Astrocyte (in vitro differentiated cells and primary cell): ENCODE data around the gene MED27. TPM values are rescaled to one million over a fixed set of nuclear protein-coding genes. Genes with fewer than 3 reads are reported as not detected.

ENCODE experiments used
- DNase-seq: peaks from one replicate; pipeline ENCODE4 v3.0.0-alpha.2; 2010; ENCODE audit warnings: low read depth
- FAIRE-seq: peaks from 2 replicates; lab custom pipeline; 2011; peaks lifted over from hg19 to GRCh38; lab: Jason Lieb, UNC
- H2AFZ ChIP-seq: 2 replicates; pipeline ENCODE4 v1.6.0; 2012; ENCODE audit warnings: low read depth, low read length, inconsistent platforms
- H3K27ac ChIP-seq: 2 replicates; pipeline ENCODE4 v1.5.1; 2011; ENCODE audit warnings: low read depth, low read length, inconsistent platforms
- H3K27me3 ChIP-seq: 2 replicates; pipeline ENCODE4 v1.6.0; 2011; ENCODE audit warnings: low read length, inconsistent platforms; ENCODE audit not compliant: insufficient read depth
- H3K36me3 ChIP-seq: 2 replicates; pipeline ENCODE4 v1.5.1; 2011; ENCODE audit warnings: low read length, inconsistent platforms; ENCODE audit not compliant: insufficient read depth
- H3K4me1 ChIP-seq: 2 replicates; pipeline ENCODE4 v1.5.1; 2011; ENCODE audit warnings: low read length, inconsistent platforms; ENCODE audit not compliant: insufficient read depth
- H3K4me2 ChIP-seq: 2 replicates; pipeline ENCODE4 v1.6.0; 2012; ENCODE audit warnings: low read length, inconsistent platforms
- H3K4me3 ChIP-seq: 2 replicates; pipeline ENCODE4 v1.5.1; 2011; ENCODE audit warnings: low read depth, mild to moderate bottlenecking, low read length, inconsistent platforms; ENCODE audit not compliant: insufficient read depth
- H3K79me2 ChIP-seq: 2 replicates; pipeline ENCODE4 v1.6.0; 2012; ENCODE audit warnings: mild to moderate bottlenecking, low read length, inconsistent platforms; ENCODE audit not compliant: insufficient read depth
- H3K9ac ChIP-seq: 2 replicates; pipeline ENCODE4 v1.6.0; 2012; ENCODE audit warnings: mild to moderate bottlenecking, low read length, inconsistent platforms
- H3K9me3 ChIP-seq: 2 replicates; pipeline ENCODE4 v1.5.1; 2012; ENCODE audit warnings: low read depth, mild to moderate bottlenecking, low read length, inconsistent platforms; ENCODE audit not compliant: insufficient read depth
- H4K20me1 ChIP-seq: 2 replicates; pipeline ENCODE4 v1.6.0; 2012; ENCODE audit warnings: low read length, inconsistent platforms; ENCODE audit not compliant: insufficient read depth
- H3K27ac Mint-ChIP-seq: one replicate; pipeline ENCODE4 v1.8.0; 2021; ENCODE audit warnings: mild to moderate bottlenecking, mixed read lengths; ENCODE audit not compliant: unreplicated experiment
- H3K27me3 Mint-ChIP-seq: one replicate; pipeline ENCODE4 v1.8.0; 2021; ENCODE audit warnings: low read depth, mixed read lengths; ENCODE audit not compliant: unreplicated experiment
- H3K36me3 Mint-ChIP-seq: one replicate; pipeline ENCODE4 v1.8.0; 2021; ENCODE audit warnings: low read depth, mixed read lengths; ENCODE audit not compliant: unreplicated experiment
- H3K4me1 Mint-ChIP-seq: one replicate; pipeline ENCODE4 v1.8.0; 2021; ENCODE audit warnings: low read depth, mixed read lengths; ENCODE audit not compliant: unreplicated experiment
- H3K4me3 Mint-ChIP-seq: one replicate; pipeline ENCODE4 v1.8.0; 2021; ENCODE audit warnings: mild to moderate bottlenecking, moderate library complexity, mixed read lengths; ENCODE audit not compliant: unreplicated experiment
- H3K9me3 Mint-ChIP-seq: one replicate; pipeline ENCODE4 v1.8.0; 2021; ENCODE audit warnings: mild to moderate bottlenecking, mixed read lengths; ENCODE audit not compliant: unreplicated experiment
- EZH2 ChIP-seq: IDR thresholded peaks from 2 replicates; pipeline ENCODE4 v1.6.1; 2012; ENCODE audit warnings: mild to moderate bottlenecking, low read length, inconsistent platforms; ENCODE audit not compliant: insufficient read depth
- total RNA-seq: library from RNA; stranded (reverse); gene quantifications from 2 replicates; pipeline ENCODE4 v1.2.1, GENCODE V29; 2021
- TF ChIP-seq, protein P1 (sequence below): IDR thresholded peaks from 2 replicates; pipeline ENCODE4 v1.5.1; 2011; ENCODE audit warnings: low read depth, mild to moderate bottlenecking, inconsistent platforms, low read length, moderate library complexity; ENCODE audit not compliant: insufficient read depth

Gene MED27
- total RNA-seq, 1 donor from 2014 or later, result 26.9 TPM

- H4K20me1 ChIP-seq, result no peaks in the 10 kb centered on the region
- H3K9ac ChIP-seq, result no peak overlapping the region
- FAIRE-seq (no peak), DNase-seq (no peak)
- H3K4me1 Mint-ChIP-seq, result peaks cover 5% of the 10 kb centered on the region
- no peaks in the 10 kb centered on the region for H3K79me2 ChIP-seq
- H2AFZ ChIP-seq, result no peak overlapping the region
- no peaks in the 10 kb centered on the region for H3K36me3 ChIP-seq
- H3K27ac ChIP-seq, result no peak overlapping the region
- no peaks in the 10 kb centered on the region for H3K9me3 Mint-ChIP-seq
- H3K9me3 ChIP-seq, result no peaks in the 10 kb centered on the region
- TF ChIP-seq, protein P1, sequence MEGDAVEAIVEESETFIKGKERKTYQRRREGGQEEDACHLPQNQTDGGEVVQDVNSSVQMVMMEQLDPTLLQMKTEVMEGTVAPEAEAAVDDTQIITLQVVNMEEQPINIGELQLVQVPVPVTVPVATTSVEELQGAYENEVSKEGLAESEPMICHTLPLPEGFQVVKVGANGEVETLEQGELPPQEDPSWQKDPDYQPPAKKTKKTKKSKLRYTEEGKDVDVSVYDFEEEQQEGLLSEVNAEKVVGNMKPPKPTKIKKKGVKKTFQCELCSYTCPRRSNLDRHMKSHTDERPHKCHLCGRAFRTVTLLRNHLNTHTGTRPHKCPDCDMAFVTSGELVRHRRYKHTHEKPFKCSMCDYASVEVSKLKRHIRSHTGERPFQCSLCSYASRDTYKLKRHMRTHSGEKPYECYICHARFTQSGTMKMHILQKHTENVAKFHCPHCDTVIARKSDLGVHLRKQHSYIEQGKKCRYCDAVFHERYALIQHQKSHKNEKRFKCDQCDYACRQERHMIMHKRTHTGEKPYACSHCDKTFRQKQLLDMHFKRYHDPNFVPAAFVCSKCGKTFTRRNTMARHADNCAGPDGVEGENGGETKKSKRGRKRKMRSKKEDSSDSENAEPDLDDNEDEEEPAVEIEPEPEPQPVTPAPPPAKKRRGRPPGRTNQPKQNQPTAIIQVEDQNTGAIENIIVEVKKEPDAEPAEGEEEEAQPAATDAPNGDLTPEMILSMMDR, result no peak
- TF ChIP-seq EZH2, result no peak
- H3K27me3 ChIP-seq, result peaks cover 20% of the 10 kb centered on the region
- no peak overlapping the region for H3K27ac Mint-ChIP-seq
- peaks cover 33% of the 10 kb centered on the region for H3K27me3 Mint-ChIP-seq
- peaks cover 20% of the 10 kb centered on the region for H3K4me1 ChIP-seq
- H3K4me2 ChIP-seq, result peak overlapping the region; percentile 69
- H3K36me3 Mint-ChIP-seq, result no peaks in the 10 kb centered on the region
- no peak overlapping the region for H3K4me3 Mint-ChIP-seq
- H3K4me3 ChIP-seq, result no peak overlapping the region
Observed at GRCh38 chr9:131812116-131812790, 267.4 kb downstream of the MED27 start.

DNA sequence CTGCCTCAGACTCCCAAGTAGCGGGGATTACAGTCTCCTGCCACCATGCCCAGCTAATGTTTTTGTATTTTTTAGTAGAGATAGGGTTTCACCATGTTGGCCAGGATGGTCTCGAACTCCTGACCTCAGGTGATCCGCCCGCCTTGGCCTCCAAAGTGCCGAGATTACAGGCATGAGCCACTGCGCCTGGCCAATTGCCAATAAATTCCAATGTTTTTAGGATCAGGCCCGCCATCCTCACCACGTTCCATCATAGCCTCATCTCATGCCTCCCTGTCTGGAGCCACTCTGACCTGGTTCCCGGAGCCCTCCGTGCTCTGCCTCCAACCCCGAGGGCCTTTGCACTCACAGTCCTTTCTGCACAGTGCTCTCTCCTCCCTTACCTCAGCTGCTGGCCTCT, 268.3 kb downstream of the MED27 start:
- H2AFZ ChIP-seq, result no peak overlapping the region
- no peaks in the 10 kb centered on the region for H4K20me1 ChIP-seq
- Mint-ChIP-seq H3K9me3 (no peaks in the 10 kb centered on the region), H3K27ac (no peak overlapping the region), H3K36me3 (no peaks in the 10 kb centered on the region), H3K27me3 (peaks cover 29% of the 10 kb centered on the region), H3K4me3 (peak overlapping the region; percentile 64), H3K4me1 (peaks cover 7% of the 10 kb centered on the region)
- peaks cover 17% of the 10 kb centered on the region for H3K27me3 ChIP-seq
- no peak overlapping the region for H3K4me3 ChIP-seq
- peaks cover 20% of the 10 kb centered on the region for H3K4me1 ChIP-seq
- H3K79me2 ChIP-seq, result no peaks in the 10 kb centered on the region
- no peaks in the 10 kb centered on the region for H3K36me3 ChIP-seq
- H3K4me2 ChIP-seq, result no peak overlapping the region
- no peak for FAIRE-seq
- H3K9me3 ChIP-seq, result no peaks in the 10 kb centered on the region
- no peak overlapping the region for H3K9ac ChIP-seq
- no peak for DNase-seq
- H3K27ac ChIP-seq, result no peak overlapping the region
- TF ChIP-seq EZH2, result no peak
- TF ChIP-seq, protein P1, result no peak

- Histone ChIP-seq H3K79me2 (no peaks in the 10 kb centered on the region), H3K27ac (no peak overlapping the region), H2AFZ (no peak overlapping the region)
Observed at GRCh38 chr9:131810351-131811170, 269.1 kb downstream of the MED27 start.

More at GRCh38 chr9:131810351-131811170, 269.1 kb downstream of the MED27 start:
- H3K36me3 Mint-ChIP-seq, result no peaks in the 10 kb centered on the region
- no peak overlapping the region for H3K27ac Mint-ChIP-seq
- peaks cover 13% of the 10 kb centered on the region for H3K27me3 ChIP-seq
- H3K4me3 ChIP-seq, result no peak overlapping the region
- H3K9me3 Mint-ChIP-seq, result no peaks in the 10 kb centered on the region
- no peaks in the 10 kb centered on the region for H3K36me3 ChIP-seq
- peaks cover 7% of the 10 kb centered on the region for H3K4me1 Mint-ChIP-seq
- H3K4me2 ChIP-seq, result peak overlapping the region; percentile 27
- H3K4me1 ChIP-seq, result peaks cover 20% of the 10 kb centered on the region
- H3K4me3 Mint-ChIP-seq, result no peak overlapping the region
- no peak for TF ChIP-seq EZH2
- TF ChIP-seq, protein P1, result no peak
- no peaks in the 10 kb centered on the region for H4K20me1 ChIP-seq
- no peak overlapping the region for H3K9ac ChIP-seq
- FAIRE-seq (no peak), DNase-seq (no peak)
- peaks cover 21% of the 10 kb centered on the region for H3K27me3 Mint-ChIP-seq
- H3K9me3 ChIP-seq, result no peaks in the 10 kb centered on the region
